GM18519 (cell line): ENCODE results near the gene HSPA6.
"Not testable (repeated sequence)": the region's sequence is repeated elsewhere in the genome, so short reads cannot be mapped to it uniquely, and the experiment has no call there.

Source experiments
- ATAC-seq: cut with Tn5 transposase; IDR thresholded peaks from one replicate; pipeline ENCODE4 v1.9.1; 2021; ENCODE audit warnings: mild to moderate bottlenecking, moderate library complexity; ENCODE audit not compliant: unreplicated experiment, low FRiP score

Gene HSPA6

GRCh38 chr1:161523817-161524741 lies at the start of gene HSPA6:
TSS of gene HSPA6 (plus strand) at chr1:161524540. CDS start at chr1:161524659, 119 bp downstream.
- peak; percentile 32 for ATAC-seq

GRCh38 chr1:161477711-161478110 lies 46.6 kb upstream of the HSPA6 start:
- not testable (repeated sequence) for ATAC-seq

- no peak for ATAC-seq
Measured at GRCh38 chr1:161478985-161479384, 45.4 kb upstream of the HSPA6 start.

- no peak for ATAC-seq
Measured at GRCh38 chr1:161480381-161481035, 43.8 kb upstream of the HSPA6 start.

- ATAC-seq, result no peak
Measured at GRCh38 chr1:161481624-161482392, 42.5 kb upstream of the HSPA6 start.

- no peak for ATAC-seq
Measured at GRCh38 chr1:161482610-161483009, 41.7 kb upstream of the HSPA6 start.

- ATAC-seq, result no peak
Measured at GRCh38 chr1:161483361-161483760, 41.0 kb upstream of the HSPA6 start.

- ATAC-seq, result no peak
Measured at GRCh38 chr1:161484613-161485012, 39.7 kb upstream of the HSPA6 start.

GRCh38 chr1:161486806-161487741 lies 37.3 kb upstream of the HSPA6 start:
- no peak for ATAC-seq

GRCh38 chr1:161491472-161491871 lies 32.9 kb upstream of the HSPA6 start:
- ATAC-seq, result no peak

GRCh38 chr1:161492827-161493226 lies 31.5 kb upstream of the HSPA6 start:
- ATAC-seq, result no peak

- no peak for ATAC-seq
Measured at GRCh38 chr1:161494091-161494735, 30.1 kb upstream of the HSPA6 start.

GRCh38 chr1:161495490-161495889 lies 28.9 kb upstream of the HSPA6 start:
- ATAC-seq, result no peak

GRCh38 chr1:161497961-161498360 lies 26.4 kb upstream of the HSPA6 start:
- no peak for ATAC-seq

- ATAC-seq, result no peak
Measured at GRCh38 chr1:161498646-161499045, 25.7 kb upstream of the HSPA6 start.

GRCh38 chr1:161499099-161500039 lies 25.0 kb upstream of the HSPA6 start:
- no peak for ATAC-seq

- no peak for ATAC-seq
Measured at GRCh38 chr1:161501234-161501633, 23.1 kb upstream of the HSPA6 start.

GRCh38 chr1:161502181-161502580 lies 22.2 kb upstream of the HSPA6 start:
- no peak for ATAC-seq
